ENCODE results near the gene AIP.
"Not testable (repeated sequence)": the region's sequence is repeated elsewhere in the genome, so short reads cannot be mapped to it uniquely, and the experiment has no call there.

Gene AIP

GRCh38 chr11:67469508-67469811 lies 13.4 kb upstream of the AIP start:
- no peak for DNase-seq

GRCh38 chr11:67470337-67471002 lies 12.4 kb upstream of the AIP start:
- DNase-seq = no peak

- no peak for DNase-seq
These were observed 9.9 kb upstream of the AIP start for GRCh38 chr11:67472882-67473281.

- not testable (repeated sequence) for DNase-seq
These were observed 6.1 kb upstream of the AIP start for GRCh38 chr11:67476692-67477091.

- not testable (repeated sequence) for DNase-seq
These were observed 5.3 kb upstream of the AIP start for GRCh38 chr11:67477344-67478050.

- DNase-seq = no peak
These were observed 475 bp upstream of the AIP start for GRCh38 chr11:67482275-67482826.

GRCh38 chr11:67483831-67484665 lies 1.2 kb downstream of the AIP start:
- DNase-seq = no peak

- no peak for DNase-seq
These were observed 2.1 kb downstream of the AIP start for GRCh38 chr11:67484847-67485311.

GRCh38 chr11:67485873-67486361 lies 3.1 kb downstream of the AIP start:
- not testable (repeated sequence) for DNase-seq

- DNase-seq = no peak
These were observed 3.8 kb downstream of the AIP start for GRCh38 chr11:67486481-67487195.

- DNase-seq = no peak
These were observed 6.5 kb downstream of the AIP start for GRCh38 chr11:67489203-67489884.

GRCh38 chr11:67489885-67490726 lies 7.3 kb downstream of the AIP start:
- no peak for DNase-seq

GRCh38 chr11:67490727-67491065 lies 7.9 kb downstream of the AIP start:
- DNase-seq = no peak

- no peak for DNase-seq
These were observed 8.6 kb downstream of the AIP start for GRCh38 chr11:67491276-67492068.

GRCh38 chr11:67492069-67492727 lies 9.4 kb downstream of the AIP start:
- no peak for DNase-seq

GRCh38 chr11:67492801-67493547 lies 10.1 kb downstream of the AIP start:
- no peak for DNase-seq

GRCh38 chr11:67493548-67494370 lies 10.9 kb downstream of the AIP start:
- DNase-seq = no peak

Data from right forelimb (tissue), 1 donor.